Stimulated activated CD8-positive, alpha-beta memory T cell treated with anti-CD3 and anti-CD28 coated beads, Interleukin-7, amount 100 ng/mL, for 48 hours (primary cell): ENCODE data around the gene TEX36.
"Not testable (repeated sequence)": the region's sequence is repeated elsewhere in the genome, so short reads cannot be mapped to it uniquely, and the experiment has no call there.

Experiments used
- DNase-seq, 2 donors: peaks; one replicate each; pipeline ENCODE4 v3.0.0-alpha.2; 2020; ENCODE audit warnings: low read depth in 1 of 2; ENCODE audit errors: extremely low read depth in 1 of 2

TEX36 gene

GRCh38 chr10:125692601-125693523 lies 9.9 kb upstream of the TEX36 start:
- no peak for DNase-seq

GRCh38 chr10:125692196-125692595 lies 9.2 kb upstream of the TEX36 start:
- DNase-seq, result no peak

DNA sequence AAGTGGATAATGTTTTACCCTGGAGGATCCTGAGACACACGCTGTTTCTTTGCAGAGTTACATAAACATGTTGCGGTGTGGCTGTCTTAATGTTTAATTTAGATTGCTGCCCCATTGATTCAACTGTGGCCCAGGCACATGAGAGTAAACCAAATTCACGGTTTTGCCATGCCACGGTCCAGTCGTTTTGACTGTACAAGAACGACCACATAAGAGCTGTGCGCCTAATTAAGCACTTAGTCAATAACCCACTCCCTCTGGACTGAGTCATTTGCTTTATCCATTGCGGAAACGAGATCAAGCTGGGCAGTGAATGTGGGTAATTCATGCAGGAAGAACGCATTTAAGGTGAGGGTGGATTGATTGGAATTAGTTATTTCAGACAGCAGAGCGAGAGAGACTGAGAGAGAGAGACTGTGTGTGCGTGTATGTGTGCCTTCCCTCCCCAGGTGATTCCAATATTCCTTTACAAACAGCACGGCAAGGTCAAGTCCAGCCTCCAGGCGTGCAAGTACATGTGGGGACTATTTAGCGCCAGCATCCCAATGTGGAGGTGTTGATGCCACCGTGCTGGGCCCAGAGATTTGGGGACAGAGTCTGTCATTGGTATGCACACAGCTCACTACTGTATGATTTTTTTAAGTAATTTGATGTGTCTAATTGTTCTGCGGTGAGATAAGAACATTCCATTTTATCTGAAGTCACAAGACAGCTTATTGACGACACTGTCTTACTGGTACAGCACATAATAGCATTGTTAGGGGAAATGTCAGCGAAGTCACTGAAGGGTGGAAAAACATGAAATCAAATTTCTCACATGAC lies 8.4 kb upstream of the TEX36 start:
- no peak for DNase-seq

DNA sequence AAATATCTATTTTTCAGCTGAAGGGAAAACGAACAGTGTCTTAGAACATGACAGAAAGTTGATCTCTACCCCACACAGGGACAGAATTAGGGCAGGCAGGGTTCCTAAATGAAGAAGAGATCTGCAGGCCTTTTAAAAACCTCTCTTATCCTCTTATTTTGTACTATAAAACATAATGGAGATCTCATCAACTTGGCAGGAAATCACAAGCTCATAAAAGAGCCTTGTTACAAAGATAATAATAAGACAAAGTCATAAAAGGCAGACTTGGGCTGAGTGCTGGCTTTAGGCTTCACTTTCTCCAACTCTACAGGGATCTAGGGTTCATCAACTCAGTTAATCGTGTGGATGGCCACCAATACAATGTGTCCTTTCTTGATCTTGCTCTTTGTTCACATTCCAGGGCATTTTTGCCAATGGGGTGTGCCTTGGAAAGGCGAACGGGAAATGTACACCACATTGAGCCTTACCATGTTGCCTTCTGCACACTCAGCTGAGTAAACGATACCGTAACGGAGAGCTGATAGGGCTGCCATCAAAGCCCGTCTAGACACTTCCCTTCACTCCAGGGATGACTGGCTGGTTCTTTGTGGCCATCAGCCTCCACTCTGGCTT lies 7.1 kb upstream of the TEX36 start:
- no peak for DNase-seq

DNA sequence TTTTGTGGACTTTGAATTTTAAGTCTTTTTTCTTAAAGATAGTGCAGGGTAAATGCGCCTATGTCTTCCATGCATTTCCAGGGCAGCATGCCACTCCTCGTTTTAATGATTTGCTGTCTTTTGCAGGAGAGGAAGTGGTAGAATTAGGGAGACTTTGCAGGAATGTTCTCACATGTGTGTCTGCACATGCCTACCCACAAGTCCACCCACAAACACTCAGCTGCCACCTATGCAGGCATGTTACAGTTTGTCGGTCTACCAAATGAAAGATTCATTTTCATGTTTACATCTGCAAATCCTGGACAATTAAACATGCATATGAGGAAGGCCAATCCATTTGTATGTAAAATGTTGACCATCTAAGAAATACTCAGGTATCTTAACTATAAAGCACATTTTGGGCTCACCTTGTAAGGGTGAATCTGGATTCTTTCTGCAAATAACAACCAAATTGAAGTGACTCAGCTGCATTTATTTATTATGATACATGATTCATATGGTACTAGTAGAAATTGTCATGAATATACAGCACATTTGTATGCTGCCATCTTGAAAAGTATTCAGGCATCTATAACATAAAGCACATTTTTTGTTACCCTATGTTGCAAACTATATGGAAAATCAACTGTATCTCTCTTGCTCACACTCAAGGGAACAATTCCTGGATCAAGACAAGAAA lies 4.7 kb upstream of the TEX36 start:
- no peak for DNase-seq

- DNase-seq, result no peak
Observed at GRCh38 chr10:125684581-125684980, 1.6 kb upstream of the TEX36 start.

DNA sequence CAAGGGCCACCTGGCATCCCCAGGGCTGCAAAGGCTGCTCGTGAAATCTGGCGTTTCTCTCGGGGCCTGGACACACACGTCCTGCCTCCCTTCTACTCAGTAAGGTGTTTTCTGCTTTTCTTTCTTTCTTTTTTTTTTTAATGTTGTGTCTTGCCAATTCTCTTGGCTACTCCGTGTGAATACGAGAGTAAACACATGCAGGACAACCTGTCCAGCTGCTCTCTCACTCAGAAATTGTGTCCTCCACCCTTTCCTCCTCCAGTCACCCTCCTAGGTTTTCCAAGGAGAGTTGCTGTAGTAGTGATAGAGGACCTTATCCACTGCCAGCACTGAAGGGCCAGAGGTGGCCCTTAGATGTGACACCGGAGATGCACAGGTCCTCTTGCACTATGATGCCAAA lies 858 bp upstream of the TEX36 start:
- DNase-seq, result no peak

DNA sequence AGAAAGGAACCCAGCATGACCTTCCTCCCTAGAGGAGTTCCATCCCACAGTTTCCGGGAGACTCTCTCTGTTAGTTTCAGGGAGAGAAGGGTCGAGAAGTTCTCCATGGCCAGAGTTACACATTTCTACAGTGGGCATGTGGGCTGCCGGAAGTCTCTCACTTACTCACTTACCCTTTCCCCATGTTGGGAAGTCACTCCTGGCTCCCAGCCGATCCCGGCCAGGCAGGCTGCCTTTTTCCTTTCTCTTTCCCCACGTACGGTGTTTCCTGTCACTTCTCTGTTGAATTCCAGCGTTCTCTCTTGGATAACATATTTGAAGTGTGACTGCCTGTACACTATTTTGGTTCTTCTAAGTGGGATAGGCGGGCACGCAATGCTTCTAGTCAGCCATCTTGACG lies 3.5 kb downstream of the TEX36 start:
- DNase-seq, result no peak

GRCh38 chr10:125672884-125673283 lies 10.1 kb downstream of the TEX36 start:
- DNase-seq, result no peak

- DNase-seq, result no peak
Observed at GRCh38 chr10:125662584-125662983, 20.4 kb downstream of the TEX36 start.

DNA sequence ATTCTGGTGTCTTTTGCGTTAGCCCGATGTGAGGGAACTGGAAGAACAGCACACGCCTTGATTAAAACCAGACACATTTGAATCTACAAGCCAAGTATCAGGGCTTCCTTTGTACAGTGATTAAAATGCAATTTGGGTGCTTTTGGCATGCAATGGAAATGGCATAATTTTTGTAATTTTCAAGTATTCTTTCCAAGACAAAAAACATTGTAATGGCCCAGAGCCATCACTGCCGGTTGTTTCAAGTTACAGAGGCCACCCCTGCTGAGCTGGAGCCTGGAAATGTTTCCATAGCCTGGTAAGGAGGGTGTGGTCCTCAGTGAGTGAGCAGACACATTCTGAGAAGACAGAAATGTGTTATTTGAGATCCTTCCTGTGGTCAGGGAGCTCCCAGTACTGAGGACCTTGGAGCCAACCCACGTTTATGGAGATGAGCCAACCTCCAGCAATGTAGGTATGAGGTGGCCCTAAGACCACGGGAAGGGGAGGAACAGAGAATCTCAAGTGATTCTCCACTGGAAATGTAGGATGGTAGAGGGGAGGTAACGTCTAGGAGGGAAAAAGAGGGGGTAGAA lies 20.9 kb downstream of the TEX36 start:
- no peak for DNase-seq

DNA sequence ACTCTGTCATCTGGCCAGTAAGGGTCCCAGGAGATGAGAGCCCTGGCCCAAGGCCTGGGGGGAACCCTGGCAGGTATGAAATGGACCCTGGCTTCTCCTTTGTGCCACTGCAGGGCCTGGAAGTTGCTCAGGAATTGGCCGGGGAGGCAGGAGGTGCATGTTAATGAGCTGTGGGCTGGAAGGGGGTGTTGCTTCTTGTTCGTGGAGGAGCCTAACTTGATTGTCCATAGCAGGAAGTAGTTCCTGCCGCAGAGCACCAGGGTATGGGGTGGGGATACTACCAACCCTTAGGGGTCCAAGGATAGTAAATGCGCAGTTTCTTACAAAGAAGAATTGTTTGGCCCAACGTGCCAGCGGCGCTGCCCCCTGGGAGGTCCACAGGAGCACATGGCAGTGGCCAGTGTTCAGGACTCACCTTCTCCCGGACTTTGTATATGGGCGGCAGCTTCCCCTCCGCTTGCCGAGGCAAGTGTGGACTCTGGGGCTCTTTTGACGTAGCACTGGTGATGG lies 21.5 kb downstream of the TEX36 start:
- no peak for DNase-seq

GRCh38 chr10:125659071-125659470 lies 23.9 kb downstream of the TEX36 start:
- DNase-seq, result no peak

DNA sequence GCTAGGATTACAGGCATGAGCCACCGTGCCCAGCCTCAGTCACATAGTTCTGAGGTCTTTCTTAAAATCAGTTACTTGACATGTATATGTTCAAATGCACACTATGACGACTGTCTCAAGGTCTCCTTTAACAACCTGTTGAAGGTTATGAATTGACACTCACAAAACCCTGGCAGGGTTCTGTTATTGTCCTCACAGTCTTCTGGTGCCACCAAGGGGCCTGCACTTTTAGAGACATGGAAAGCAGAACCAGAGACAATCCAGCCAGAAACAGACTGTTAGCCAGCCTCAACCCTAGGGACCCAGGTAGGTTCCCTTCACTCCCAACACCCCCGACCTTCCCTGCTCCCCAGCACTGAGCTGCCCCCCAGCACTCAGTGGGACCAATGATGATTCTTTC lies 26.4 kb downstream of the TEX36 start:
- DNase-seq, result no peak

DNA sequence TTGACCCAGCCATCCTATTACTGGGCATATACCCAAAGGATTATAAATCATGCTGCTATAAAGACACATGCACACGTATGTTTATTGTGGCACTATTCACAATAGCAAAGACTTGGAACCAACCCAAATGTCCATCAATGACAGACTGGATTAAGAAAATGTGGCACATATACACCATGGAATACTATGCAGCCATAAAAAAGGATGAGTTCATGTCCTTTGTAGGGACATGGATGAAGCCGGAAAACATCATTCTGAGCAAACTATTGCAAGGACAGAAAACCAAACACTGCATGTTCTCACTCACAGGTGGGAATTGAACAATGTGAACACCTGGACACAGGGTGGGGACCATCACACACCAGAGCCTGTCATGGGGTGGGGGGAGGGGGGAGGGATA lies 29.9 kb downstream of the TEX36 start:
- not testable (repeated sequence) for DNase-seq

GRCh38 chr10:125646311-125646710 lies 36.7 kb downstream of the TEX36 start:
- DNase-seq, result no peak

DNA sequence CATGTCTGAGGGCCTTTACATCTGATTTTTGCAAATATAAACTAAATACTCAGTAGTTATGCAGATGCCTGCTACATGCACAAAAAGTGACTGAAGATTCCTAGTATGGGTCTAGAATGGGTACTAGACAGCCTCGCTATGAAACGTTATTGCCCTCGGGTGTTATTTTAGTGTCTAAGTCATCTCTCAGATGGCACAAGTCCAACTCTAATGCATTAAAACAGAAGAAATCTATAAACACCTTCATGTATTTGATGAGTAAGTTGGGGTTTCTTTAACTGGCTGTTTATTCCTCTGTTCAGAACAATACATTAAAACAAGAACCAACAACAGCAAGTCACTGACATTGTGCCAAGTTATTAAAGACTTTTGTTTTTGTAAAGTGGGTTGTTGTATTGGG lies 41.6 kb downstream of the TEX36 start:
- DNase-seq, result no peak

- DNase-seq, result no peak
Observed at GRCh38 chr10:125640653-125641052, 42.3 kb downstream of the TEX36 start.

DNA sequence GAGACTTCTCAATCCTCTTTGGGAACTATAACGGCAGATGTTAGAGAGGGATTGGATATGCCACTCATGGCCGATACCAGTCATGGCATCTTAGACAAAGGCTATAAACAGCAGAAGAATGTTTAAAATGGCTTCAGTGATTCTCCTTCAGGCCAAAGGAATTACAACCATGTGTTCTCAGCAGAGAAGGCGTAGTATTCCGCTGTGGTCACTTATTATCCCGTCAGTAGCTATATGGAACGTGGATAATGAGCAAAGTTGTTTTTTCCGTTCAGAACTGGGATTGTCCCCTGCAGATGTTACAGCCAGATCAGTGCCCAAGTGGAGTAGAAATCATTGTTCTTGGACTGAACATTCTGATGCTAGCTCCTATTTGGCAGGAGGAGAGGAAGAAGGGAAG lies 43.1 kb downstream of the TEX36 start:
- no peak for DNase-seq

DNA sequence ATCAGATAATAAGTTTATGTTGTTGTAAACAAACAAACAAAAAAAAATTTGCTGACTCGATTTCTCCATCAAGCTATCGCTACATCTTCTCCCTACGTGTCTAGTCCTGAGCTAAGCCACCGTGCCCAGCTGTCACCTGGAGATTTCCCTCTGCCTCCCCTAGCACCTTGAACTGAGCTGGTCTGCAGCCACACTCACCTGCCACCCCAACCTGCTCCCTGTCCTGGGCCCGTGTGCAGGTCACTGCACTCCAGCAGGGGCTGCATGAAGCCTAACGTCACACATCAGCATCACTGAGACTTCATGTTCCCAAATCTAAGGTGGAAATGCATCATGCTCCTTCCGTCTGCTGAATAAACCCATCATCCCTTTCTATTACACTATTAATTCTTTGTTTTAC lies 44.4 kb downstream of the TEX36 start:
- DNase-seq, result no peak
